HG03571 (cell line): ENCODE results near the gene IDUA.
A peak's percentile ranks its signal among the peaks of the same experiment; 100 is the strongest.
"Not testable (repeated sequence)": the region's sequence is repeated elsewhere in the genome, so short reads cannot be mapped to it uniquely, and the experiment has no call there.

Source experiments
- ATAC-seq: cut with Tn5 transposase; IDR thresholded peaks from one replicate; pipeline ENCODE4 v1.9.1; 2021; ENCODE audit not compliant: unreplicated experiment

Gene IDUA

DNA sequence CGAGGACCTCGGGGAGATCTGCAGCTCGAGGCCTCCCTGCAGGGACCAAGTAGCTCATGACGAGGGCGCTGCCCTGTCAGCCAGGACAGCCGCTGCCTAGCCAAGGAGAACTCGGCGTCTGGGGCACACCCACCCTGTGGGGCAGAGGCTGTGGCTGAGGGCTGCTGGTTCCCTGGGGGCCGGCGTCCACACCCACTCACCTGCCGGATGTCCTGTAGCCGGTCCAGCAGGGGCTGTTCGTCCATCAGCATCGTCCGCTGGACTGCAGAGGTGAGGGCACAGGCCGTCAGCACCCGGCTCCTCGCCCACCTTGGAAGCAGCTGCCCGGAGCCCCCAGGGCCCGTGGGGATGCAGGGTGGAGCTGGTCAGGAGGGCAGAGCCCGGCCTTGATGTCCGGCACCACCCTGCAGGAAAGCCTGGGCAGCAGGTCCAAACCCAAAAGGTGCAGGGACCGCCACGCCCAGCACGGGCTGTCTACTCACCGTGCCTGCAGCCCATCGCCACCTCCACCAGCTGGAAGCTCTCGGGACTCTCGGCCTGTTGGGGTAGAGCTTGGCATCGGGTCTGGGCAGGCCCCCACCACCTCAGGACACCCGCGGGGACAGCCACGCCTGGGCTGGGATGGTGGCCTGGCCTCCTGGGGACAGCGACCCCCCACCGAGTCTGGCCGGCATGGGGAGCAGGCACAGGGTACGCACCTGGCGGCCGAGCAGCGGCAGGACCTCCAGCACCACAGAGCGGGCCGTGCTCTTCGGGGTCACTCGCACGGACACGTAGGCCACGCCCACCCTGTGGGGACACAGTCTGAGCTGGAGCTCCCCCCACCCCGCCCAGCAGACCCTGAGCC is 20.4 kb upstream of the IDUA start:
- no peak for ATAC-seq

DNA sequence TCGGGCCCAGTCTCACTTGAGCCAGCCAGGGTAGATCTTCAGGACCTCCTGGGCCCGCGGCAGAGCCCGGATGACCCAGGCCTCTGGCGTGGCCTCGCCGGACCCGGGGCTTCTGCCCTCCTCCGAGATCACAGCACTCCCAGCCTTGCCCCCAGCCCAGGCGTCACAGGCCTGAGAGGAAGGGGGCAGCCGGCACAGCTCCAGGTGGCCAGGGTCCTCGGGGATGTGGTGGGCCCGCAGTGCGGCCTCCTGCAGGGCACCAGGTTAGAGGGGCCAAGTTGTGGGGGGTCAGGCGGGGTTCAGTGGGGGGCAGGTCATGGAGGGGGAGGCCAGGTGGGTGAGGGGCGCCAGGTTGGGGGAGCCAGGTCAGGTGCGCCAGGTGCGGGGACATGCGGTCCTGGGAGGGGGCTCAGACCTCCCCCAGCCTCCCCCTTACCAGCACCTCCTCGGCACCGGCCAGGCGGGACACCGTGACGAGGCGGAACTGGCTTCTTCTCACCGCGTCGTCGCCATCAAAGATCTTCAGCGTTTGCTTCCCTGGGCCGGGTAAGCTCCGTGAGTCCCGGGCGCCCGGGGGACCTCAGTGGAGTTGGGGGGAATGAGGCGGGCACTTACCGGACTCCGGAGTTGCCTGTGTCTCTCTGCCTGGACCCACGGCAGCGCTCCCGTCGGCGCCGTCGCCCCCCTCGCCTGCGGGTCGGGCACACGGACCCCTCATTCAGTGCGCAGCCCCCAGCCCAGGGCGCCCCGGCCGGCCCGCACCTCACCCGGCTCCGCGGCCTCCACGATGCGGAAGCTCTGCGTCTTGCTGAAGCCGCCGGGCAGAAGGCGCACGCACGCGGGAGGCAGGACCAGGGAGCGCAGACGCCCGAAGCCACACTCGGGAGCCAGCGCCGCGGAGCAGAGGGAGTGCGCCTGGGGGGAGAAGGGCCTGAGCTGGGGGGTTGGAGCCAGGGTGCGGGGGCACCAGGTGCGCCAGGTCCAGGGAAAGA is 19.4 kb upstream of the IDUA start:
- no peak for ATAC-seq

DNA sequence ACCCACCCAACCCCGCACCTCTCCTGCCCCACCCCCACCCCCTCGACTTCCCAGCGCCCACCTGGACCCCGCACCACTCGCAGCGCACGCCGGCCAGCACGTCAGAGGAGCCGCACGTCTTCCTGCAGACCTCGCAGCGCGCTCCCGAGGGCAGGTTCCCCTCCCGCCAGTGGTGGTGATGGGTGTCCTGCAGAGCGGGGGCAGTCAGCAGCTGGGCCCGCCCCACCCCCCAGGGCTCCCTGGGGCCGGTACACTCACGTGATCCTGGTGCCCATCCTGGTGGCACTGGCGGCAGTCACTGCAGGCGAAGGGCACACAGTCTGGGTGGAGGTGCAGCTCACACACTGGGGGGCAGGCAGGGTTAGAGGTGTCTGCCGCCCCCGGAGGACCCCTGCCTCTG is 18.6 kb upstream of the IDUA start:
- no peak for ATAC-seq

DNA sequence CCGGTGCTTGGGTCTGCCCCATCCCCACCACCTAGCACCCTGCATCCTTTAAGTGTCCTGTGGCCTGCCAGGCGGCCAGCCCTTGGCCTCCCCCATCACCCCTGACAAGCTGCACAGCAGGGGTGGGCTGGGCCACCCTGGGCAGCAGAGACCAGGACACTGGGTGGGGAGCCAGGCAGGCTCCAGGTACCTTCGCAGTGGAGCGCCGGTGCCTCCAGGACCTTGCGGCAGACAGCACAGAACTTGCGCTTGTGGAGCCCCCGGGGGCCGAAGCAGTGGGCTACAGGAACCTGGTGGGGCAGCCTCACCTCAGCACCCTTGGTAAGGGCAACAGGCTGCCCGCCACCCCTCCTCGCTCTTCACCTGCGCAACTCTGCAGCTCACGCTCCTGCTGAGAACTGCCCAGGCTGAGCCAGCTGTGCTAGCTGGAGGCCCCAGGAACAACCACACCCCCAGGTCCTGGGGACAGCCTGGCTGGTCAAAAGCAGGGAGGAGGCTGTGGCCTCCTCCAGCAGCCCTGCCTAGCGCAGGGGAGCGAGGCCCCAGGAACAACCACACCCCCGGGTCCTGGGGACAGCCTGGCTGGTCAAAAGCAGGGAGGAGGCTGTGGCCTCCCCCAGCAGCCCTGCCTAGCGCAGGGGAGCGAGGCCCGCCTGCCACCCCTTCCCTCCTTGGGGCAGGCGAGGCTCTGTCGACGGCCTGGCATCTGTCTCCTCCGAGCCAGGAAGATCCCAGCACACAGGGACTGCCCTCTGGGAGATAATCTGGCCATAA is 18.0 kb upstream of the IDUA start:
- no peak for ATAC-seq

DNA sequence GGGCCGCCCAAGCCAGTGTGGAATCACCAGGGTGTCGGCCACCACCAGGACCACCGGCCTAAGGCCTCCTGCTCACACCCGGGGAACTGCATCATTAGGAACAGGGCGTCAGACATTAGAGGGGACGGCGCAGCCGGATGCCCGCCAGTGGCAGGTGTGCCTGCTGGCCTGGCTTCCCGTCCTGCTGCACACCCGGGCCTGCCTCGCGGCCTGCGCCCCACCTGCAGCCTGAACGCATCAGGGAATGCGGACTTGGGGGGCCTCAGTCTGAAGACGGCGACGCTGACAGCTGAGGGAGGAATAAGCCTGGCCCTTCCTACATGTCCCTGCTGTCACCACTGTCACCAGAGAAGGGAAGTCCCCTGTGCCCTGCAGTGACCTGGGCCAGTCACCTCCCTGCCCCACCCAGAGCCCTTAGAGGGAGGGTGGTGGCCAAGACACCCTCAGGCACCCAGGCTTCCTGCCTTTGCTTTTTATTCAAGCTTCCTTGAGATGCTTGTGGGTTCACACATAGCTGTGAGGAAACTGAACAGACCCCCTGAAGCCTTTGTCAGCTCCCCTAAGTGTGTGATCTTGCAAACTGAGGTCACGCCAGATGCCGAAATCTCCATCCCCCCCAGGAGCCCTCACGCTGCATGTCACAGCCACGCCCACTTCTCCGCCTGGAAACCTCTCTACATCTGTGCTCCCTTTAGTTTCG is 16.6 kb upstream of the IDUA start:
- no peak for ATAC-seq

DNA sequence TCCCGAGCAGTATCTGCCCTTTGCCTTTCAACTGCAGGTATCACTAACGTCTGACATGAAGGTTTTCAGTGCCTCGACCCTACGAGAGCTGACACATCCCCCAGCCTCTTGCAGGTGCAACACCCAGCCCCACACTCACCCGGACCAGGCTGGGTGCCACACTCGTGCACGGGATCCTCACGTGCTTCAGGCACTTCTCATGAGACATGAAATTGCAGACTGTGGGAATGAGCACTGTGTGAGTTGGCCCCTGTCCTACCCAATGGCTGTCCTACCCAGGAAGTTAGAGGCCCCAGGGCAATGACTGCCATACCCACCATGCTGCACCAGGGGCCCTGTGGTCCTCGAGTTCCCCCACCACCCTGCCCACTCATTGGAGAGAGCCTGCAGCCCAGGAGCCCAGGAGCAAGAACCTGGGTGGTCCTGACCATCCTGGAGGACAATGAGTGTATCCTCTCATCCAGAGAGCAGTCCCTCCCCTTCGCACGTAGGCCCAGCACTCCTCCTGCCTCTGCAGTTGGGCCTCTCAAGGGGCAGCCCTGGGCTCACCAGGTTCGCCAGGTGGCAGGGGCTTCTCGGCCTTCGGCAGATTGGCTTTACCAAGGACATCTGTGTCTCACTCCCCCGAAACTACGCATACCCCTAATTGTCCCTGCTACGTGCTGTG is 15.9 kb upstream of the IDUA start:
- ATAC-seq = no peak

DNA sequence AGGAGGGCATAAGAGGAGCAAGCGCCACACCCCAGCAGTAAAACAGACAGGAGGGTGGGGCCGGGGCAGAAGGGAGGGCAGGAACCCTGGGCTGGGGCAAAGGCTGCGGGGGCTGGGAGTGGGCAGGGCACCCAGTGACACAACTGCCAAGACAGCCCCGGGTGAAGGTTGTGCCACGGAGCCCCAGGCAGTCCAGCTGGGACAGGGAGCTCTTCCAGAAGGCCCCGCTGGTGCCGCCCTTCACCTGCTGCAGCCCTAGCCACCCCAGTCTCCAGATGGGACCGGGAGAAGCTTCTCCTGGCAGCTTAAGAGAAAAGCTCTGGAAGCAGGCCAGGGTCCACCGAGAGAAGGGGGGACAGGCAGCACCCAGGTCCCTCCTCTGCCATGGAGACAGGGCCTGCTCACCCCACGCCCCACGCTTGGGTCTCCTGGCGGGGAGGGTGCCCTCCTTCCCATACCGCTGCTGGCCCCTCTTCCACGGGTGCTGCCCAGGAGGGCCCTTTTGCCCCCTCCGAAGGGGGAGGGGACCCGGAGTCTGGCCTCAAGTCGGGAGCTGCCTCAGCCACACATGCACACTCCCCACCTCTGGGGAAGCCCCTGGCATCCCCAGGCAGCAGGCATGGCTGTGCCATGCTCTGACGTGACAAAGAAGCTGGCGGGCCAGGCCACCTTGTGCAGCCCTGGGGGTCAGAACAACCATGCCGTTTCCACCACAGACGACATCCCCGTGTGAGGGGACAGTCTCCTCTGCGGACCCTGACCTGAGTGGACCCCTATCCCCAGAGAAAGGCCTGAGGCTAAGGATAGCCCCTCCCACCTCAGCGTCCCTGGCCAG is 15.0 kb upstream of the IDUA start:
- ATAC-seq = no peak

DNA sequence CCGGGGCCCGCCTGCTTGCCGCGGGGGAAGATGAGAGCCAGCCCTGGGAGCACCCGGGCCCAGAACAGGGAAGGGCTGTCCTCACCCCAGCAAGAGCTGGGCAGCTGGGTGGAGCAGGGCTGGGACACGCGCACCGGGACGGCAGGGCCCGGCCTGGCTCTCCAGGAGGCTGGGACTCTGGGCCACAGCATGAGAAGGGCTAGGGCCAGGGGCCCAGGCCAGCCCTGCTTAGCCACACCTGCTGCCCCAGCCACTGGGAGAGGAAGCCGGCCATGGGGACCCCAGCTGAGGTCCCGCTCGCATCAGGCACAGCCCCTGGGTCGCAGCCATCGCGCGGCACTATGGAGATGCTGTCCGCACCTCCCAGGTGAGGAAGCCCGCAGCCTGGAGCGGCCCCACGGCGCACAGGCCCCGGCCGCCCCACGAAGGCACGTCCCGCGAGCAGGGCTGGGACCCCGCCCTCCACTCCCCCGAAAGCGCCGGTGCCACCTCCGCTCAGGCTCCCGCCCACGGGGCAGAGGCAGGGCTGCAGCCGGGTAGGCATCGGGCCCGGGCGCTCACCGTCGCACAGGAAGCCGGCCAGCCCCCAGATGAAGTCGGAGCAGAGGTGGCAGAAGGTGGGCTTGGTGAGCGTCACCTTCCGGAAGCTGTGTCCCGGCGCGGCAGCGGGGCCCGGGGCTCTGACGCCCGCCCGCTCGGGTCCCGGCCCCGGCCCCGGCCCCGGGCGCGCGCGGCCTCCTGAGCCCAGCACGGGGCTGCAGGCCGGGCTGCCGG is 14.0 kb upstream of the IDUA start:
- ATAC-seq = peak; percentile 34

DNA sequence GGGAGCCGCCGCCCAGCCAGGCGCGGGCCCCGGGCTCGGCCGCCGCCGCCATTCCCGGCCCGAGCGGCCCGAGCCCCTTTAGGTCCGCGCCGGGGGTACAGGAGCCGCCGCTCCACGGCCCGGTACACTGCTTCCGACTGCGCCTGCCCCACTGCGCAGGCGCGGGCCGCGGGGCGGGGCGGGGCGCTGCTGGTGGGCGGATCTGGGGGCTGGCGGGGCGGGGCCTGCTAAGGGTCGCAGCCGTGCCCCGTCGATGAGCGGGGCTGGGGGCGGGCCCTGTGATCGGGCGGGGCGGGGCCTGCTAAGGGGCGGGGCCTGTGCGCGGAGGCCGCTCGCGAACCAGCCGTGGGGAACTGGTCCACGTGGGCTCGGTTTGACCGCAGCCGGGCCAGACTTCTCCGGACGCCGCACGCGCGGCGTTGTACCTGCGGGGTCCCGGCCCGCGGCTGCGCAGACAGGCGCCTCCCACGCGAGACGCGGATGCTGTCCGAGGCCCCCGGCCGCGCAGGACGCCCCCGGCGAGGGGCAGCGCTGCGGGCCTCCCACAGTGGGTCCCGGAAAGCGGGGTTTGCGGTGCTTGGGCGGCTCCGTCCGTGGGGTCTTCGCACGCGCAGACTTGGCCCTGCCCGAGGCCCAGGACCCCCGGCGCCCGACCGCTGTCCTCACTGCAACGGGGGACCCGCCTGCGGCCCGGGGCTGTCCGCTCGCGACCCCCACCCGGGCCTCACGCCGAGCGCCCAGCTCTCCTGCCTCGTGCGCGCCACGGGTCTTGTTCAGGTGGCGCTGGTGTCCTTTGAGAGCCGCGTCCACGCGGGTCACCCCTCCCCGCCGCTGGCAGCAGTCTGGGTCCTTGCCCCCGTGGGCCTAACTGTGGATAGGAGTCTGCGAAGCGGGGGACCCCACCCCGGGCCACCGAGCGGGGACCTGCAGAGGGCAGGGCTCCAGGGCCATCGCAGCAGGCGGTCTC is 13.1 kb upstream of the IDUA start, which contains the start of gene DGKQ:
DGKQ (minus strand) TSS at position 139 of the 967 bp plus-strand sequence; CDS start at position 52, 87 bp downstream.
- peak; percentile 66 for ATAC-seq

DNA sequence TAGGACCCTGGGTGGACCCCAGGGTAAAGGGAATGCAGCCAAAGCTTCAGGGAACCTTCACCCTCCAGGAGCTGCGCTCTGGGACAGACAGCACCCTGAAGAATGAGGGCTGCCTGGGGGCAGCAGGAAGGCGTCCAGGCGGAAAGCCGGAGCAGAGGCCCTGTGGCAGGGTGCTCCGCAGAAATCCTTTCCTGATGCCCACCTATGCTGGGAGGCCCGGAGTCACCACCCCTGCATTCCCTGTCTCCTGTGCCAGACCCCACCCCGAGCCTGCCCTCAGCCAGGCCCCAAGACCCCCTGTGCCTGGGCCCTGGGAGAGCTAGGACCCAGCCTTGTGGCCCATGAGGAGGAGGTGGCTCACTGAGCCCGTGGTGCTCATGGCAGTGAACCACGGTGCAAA is 12.2 kb upstream of the IDUA start:
- no peak for ATAC-seq

DNA sequence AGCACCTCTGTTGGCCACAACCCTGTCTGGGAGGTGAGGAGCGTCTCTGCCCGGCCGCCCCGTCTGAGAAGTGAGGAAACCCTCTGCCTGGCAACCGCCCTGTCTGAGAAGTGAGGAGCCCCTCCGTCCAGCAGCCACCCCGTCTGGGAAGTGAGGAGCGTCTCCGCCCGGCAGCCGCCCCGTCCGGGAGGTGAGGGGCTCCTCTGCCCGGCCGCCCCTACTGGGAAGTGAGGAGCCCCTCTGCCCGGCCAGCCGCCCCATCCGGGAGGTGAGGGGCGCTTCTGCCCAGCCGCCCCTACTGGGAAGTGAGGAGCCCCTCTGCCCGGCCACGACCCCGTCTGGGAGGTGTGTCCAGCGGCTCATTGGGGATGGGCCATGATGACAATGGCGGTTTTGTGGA is 10.8 kb upstream of the IDUA start:
- not testable (repeated sequence) for ATAC-seq

DNA sequence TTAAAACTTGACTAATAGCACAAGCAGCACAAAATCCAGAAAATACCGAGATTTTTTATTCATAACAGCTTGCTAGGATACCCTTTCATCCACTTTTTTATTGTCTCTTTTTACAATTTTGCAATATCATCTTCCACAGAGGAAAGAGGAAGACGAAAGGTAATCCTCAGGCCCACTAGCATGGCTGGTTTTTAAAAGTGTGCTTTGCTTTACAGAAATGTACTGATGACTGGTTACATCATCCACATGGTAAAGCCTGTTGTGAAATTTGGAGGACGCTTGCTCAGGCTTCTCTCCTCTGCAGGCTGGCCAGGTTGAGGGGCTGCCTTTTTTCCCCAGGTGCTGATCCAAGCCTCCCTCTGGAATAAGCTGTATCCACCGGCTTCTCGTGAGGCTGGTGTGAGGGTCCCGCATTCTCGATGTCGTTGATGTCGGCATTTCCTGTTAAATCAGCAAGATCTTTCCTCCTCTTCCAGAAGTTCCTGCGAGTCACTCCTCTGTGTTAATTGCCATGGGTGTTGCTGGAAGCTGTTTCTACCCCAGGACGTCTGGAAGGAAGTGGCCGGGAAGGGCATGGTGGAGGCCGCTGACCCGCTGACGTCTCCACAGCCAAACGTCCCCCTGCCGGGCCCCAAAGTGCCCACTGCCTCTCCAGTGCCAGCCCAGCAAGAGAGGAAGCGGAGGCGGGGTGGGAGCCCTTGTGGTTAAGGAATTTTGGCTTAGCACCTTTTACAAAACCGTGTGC is 7.7 kb upstream of the IDUA start:
- ATAC-seq = no peak

DNA sequence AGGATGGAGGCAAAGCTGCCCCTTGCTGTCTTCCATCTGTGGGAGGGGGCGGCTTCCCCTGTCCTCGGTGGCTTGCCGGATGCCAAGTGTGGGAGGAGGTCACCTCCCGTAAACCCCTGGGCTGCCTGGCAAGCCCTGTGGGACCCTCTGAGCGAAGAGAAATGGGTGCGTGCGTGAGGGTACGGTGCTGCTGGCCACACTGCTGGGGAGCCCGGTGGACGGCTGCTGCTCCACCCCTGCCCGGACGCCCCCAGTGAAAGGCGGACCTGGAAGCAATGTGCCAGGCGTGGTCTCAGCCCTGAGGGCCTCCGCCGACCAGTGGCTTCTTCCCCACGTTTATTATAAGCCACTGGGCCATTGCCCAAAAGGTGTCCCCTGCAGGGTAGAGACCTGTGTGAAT is 4.6 kb upstream of the IDUA start:
- no peak for ATAC-seq

DNA sequence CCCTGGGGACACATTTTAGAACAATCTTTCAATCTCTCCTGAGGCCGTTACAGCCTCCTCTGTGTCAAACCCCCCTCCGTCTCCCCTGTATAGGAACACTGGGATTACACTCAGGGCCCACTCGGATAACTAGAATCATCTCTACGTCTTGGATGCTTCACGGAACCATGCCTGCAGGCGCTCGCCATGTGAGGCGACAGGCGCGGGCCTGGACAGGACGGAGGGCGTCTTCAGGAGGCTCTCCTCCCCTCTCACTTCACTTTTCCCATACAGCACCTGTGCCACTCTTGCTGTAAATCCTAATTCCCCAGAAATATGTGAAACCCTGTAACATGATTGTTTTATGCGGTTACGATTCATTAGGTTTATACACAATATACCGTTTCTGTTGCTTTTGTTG is 4.0 kb upstream of the IDUA start:
- no peak for ATAC-seq

DNA sequence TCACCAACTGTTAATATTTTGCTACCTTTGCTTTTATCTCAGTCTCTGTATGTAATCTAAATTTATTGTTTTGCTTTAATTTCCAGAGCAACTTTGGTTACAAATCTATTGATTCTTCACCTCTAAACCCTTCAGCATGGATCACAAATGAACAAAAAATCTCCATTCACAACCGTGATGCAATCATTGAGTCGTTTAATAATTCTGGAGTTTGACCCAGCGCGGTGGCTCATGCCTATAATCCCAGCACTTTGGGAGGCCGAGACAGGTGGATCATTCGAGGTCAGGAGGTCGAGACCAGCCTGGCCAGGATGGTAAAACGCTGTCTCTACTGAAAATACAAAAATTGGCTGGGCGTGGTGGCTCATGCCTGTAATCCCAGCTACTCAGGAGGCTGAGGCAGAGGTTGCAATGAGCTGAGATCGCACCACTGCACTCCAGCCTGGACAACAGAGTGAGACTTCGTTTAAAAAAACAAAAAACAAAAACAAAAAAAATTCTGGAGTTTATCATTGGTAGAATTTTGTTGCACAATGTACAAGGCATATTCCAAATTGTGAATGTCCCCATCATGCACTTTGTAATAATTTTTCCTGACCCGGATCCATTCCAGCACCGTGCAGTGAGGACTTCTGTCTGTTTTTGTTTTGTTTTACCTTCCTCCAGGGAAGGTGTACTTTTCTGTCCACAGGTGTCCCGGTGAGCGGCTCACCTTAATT is 2.3 kb upstream of the IDUA start:
- ATAC-seq = no peak
